Transverse colon (tissue), 4 donors: ENCODE data around the gene TET2. TPM values are rescaled to one million over a fixed set of nuclear protein-coding genes. Genes with fewer than 3 reads are reported as not detected.

Experiments
- DNase-seq: peaks from one replicate; pipeline ENCODE4 v3.0.0-alpha.2; 2019
- H3K27ac ChIP-seq, 4 donors: fragments of 200-600 bp; sonication (generic); 2 replicates each; pipeline ENCODE4 v1.5.1; 2016 to 2018; ENCODE audit warnings: inconsistent platforms in 4 of 4
- H3K27me3 ChIP-seq: fragments of 200-600 bp; sonication (generic); 2 replicates; pipeline ENCODE4 v1.5.1; 2017; ENCODE audit warnings: inconsistent platforms
- H3K36me3 ChIP-seq, 4 donors: fragments of 200-600 bp; sonication (generic); 2 replicates each; pipeline ENCODE4 v1.5.1; 2017 to 2019; ENCODE audit warnings: inconsistent platforms in 4 of 4
- H3K4me1 ChIP-seq, 4 donors: fragments of 200-600 bp; sonication (generic); 2 replicates each; pipeline ENCODE4 v1.5.1; 2017 to 2020; ENCODE audit warnings: inconsistent platforms in 4 of 4
- H3K4me3 ChIP-seq, 4 donors: fragments of 200-600 bp; sonication (generic); 1 replicate in 1 of 4; 2 replicates in 3 of 4; pipeline versions ENCODE4 v1.5.1 to v1.6.1; 2017 to 2019; ENCODE audit warnings: inconsistent platforms in 4 of 4
- H3K9me3 ChIP-seq, 2 donors: fragments of 200-600 bp; sonication (generic); 2 replicates each; pipeline ENCODE4 v1.5.1; 2017 to 2019; ENCODE audit warnings: inconsistent platforms in 2 of 2
- CTCF ChIP-seq, 5 experiments: fragments of 200-600 bp in 3 of 5; fragments of 450-650 bp in 2 of 5; sonication (generic) in 3 of 5; IDR thresholded peaks; 1 replicate in 2 of 5; 2 replicates in 3 of 5; pipeline ENCODE4 v1.5.1; 2016 to 2017; ENCODE audit warnings: antibody characterized with exemption in 5 of 5, inconsistent platforms in 3 of 5, mild to moderate bottlenecking in 2 of 5, moderate library complexity in 1 of 5
- EP300 ChIP-seq: sonication (generic); formaldehyde crosslinking; IDR thresholded peaks from one replicate; pipeline ENCODE4 v1.6.1; 2017; ENCODE audit warnings: antibody characterized with exemption, low read depth
- POLR2A ChIP-seq: fragments of 450-650 bp; IDR thresholded peaks from one replicate; pipeline ENCODE4 v1.6.1; 2016; ENCODE audit warnings: antibody characterized with exemption, mild to moderate bottlenecking, moderate library complexity
- POLR2AphosphoS5 ChIP-seq, 3 donors: sonication (generic); formaldehyde crosslinking; IDR thresholded peaks; one replicate each; pipeline ENCODE4 v1.6.1; 2016; ENCODE audit warnings: antibody characterized with exemption in 3 of 3
- WGBS, 2 donors: methylation state at CpG; one replicate each; pipeline ENCODE4 v1.1.5; 2018; ENCODE audit warnings: low coverage in 1 of 2; 5-methylcytosine and 5-hydroxymethylcytosine counted together
- in situ Hi-C, 4 donors: fragments of 200-750 bp; cut with MboI; loops; one replicate each; pipeline versions ENCODE4 v1.15.0 to v1.15.1; 2017; ENCODE audit warnings: low sequenced_read_pairs in 3 of 4, low pct_ligation_motif_present in 1 of 4, low pct_unique_long_range_greater_than_20kb in 1 of 4
- intact Hi-C: fragments of 100-400 bp; cut with DNase I; formaldehyde crosslinking; loops from one replicate; pipeline ENCODE4 v1.15.1; 2023; ENCODE audit warnings: low total_unique reads
- total RNA-seq, 4 donors: library from RNA; depleted of rRNA; stranded (reverse); fragments of >200 nt; gene quantifications; one replicate each; pipeline ENCODE4 v1.1.0, GENCODE V29; 2016

The TET2 gene
- total RNA-seq, 4 donors from 2014 or later: 23.9 to 33.6 (median 29.5) TPM

DNA sequence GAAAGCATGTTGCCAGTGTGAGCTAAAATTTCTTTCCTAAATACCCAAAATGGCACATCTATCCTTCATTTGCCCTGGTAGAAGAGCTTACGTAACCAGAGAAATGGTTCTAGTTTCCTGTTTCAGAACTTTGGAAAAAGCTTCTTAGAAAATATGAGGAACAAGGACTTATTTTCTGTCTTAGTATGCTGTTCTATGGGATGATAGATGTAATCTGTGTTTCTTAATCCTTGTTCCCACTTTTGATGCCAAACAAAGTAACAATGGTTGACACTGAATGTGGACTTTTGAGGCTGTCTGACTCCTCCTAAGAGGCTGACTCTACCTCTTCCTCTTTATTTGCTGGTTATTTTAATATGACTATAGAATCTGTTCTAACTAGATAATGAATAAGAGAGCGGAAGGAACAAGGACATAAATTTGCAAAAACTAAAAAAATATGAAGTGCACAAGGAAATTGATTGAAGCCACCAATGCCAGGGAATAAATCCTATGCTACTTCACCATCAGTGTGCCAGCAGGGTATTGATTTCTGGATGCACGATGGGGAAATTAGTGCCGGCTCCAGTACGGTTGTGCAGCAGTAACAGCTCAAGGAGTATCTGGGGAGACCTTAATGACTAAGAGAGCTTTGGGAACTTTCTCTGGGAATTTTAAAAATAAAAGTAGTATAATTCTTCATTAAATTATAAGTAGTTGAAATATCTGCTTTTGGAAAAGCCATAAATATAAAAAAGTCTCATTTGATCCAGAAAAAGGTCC is 39.4 kb upstream of the TET2 start:
- DNase-seq: no peak
- H3K36me3 ChIP-seq: no peaks in the 10 kb centered on the region
- H3K4me3 ChIP-seq: no peak overlapping the region
- H3K4me1 ChIP-seq: no peaks in the 10 kb centered on the region
- intact Hi-C loops (no loop called here), in situ Hi-C loops (no loop called here)
- no peak overlapping the region for H3K27ac ChIP-seq
- H3K9me3 ChIP-seq: no peaks in the 10 kb centered on the region
- no peaks in the 10 kb centered on the region for H3K27me3 ChIP-seq
- 75 to 93% methylated on average over 4 to 5 of the region's 5 CpGs for WGBS, 2 donors
- TF ChIP-seq POLR2A: no peak
- no peak for TF ChIP-seq POLR2AphosphoS5 (IDR thresholded peaks at IDR 0.05)
- TF ChIP-seq EP300: no peak
- no peak for TF ChIP-seq CTCF (IDR thresholded peaks at IDR 0.05)

DNA sequence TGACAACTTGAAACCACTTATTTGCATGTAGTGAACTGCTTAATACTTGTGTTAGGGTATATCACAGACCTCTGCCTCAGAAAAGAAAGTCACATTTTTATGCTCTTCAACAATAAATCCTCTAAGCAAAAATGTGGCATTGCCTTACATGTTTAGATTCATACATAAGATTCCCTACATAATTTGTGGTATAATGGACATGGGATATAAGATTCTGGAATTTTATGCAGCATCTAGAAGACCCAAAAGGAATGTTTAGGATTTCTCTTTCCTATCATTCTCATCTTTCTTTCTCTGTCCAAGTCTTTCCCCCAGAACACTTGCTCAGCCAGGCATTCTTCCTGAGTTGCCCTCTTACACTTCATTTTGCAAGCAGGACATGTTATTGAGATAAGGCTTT is 37.7 kb upstream of the TET2 start:
- in situ Hi-C loops (no loop called here), intact Hi-C loops (no loop called here)
- no peaks in the 10 kb centered on the region for H3K9me3 ChIP-seq
- H3K4me3 ChIP-seq: no peak overlapping the region
- no peak overlapping the region for H3K27ac ChIP-seq
- no peaks in the 10 kb centered on the region for H3K27me3 ChIP-seq
- H3K36me3 ChIP-seq: no peaks in the 10 kb centered on the region
- no peak for TF ChIP-seq POLR2A
- H3K4me1 ChIP-seq: no peaks in the 10 kb centered on the region
- no peak for DNase-seq

GRCh38 chr4:105112274-105112673 is 34.4 kb upstream of the TET2 start:
- Histone ChIP-seq H3K4me3 (no peak overlapping the region), H3K4me1 (no peaks in the 10 kb centered on the region), H3K27ac (no peak overlapping the region), H3K27me3 (no peaks in the 10 kb centered on the region), H3K9me3 (no peaks in the 10 kb centered on the region), H3K36me3 (no peaks in the 10 kb centered on the region)
- intact Hi-C loops: no loop called here
- WGBS, 2 donors: 89 to 100% methylated on average over 1 of the region's 1 CpG
- TF ChIP-seq CTCF (IDR thresholded peaks at IDR 0.05) (no peak), EP300 (no peak), POLR2AphosphoS5 (IDR thresholded peaks at IDR 0.05) (no peak)
- in situ Hi-C loops: no loop called here
- DNase-seq: no peak

GRCh38 chr4:105113800-105114199 is 32.9 kb upstream of the TET2 start:
- H3K27ac ChIP-seq: no peak overlapping the region
- no peaks in the 10 kb centered on the region for H3K4me1 ChIP-seq
- no peaks in the 10 kb centered on the region for H3K9me3 ChIP-seq
- no peak for DNase-seq
- in situ Hi-C loops (no loop called here), intact Hi-C loops (no loop called here)
- H3K27me3 ChIP-seq: no peaks in the 10 kb centered on the region
- TF ChIP-seq EP300 (no peak), POLR2A (no peak), POLR2AphosphoS5 (IDR thresholded peaks at IDR 0.05) (no peak), CTCF (IDR thresholded peaks at IDR 0.05) (no peak)
- H3K4me3 ChIP-seq: no peak overlapping the region
- WGBS, 2 donors: 56 to 67% methylated on average over 1 of the region's 1 CpG
- H3K36me3 ChIP-seq: no peaks in the 10 kb centered on the region

DNA sequence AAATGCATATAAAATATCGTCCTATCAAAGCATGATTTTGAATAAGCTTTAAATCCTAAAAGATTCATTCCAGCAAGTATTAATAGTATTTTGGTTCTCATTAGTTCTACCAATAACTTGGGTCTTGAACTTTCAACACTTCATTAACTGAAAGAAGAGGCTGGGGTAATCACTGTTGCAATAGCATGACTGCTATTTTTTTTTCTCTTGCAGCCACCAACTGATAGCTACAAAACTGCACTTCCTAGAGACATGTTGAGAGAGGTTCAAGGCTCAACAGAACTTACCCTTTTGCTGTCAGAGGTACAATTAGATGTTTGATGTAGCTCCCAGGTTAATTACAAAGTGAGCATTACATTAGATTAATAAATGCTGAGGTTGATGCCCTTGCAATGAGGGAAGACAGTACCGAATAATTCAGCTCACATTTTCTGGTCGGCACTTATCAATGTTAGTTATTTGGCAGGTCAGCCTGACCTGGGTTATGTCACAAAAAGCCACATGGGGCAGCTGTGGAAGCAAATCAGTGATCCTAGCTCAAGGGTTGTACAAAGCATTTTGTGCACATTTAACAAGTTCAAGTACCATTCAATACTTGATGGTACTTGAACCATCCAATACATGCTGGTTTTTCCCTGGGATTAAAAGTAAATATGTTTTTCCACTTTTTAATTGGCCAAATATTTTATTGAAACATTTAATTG is 29.9 kb upstream of the TET2 start:
- DNase-seq: no peak
- 89 to 100% methylated on average over 2 to 3 of the region's 3 CpGs for WGBS, 2 donors
- H3K36me3 ChIP-seq: no peaks in the 10 kb centered on the region
- TF ChIP-seq EP300 (no peak), POLR2AphosphoS5 (IDR thresholded peaks at IDR 0.05) (no peak), POLR2A (no peak), CTCF (IDR thresholded peaks at IDR 0.05) (no peak)
- intact Hi-C loops: no loop called here
- H3K27ac ChIP-seq: no peak overlapping the region
- no peaks in the 10 kb centered on the region for H3K4me1 ChIP-seq
- H3K27me3 ChIP-seq: no peaks in the 10 kb centered on the region
- no peak overlapping the region for H3K4me3 ChIP-seq
- no peaks in the 10 kb centered on the region for H3K9me3 ChIP-seq
- in situ Hi-C loops: no loop called here
